GM18507 (cell line): ENCODE results near the gene FCGR2B.

Experiments
- DNase-seq: peaks from one replicate; pipeline ENCODE4 v3.0.0; 2011; ENCODE audit warnings: low read depth; ENCODE audit not compliant: insufficient read length; ENCODE audit errors: extremely low spot score
- FAIRE-seq: peaks from 2 replicates; lab custom pipeline; 2011; peaks lifted over from hg19 to GRCh38; lab: Jason Lieb, UNC

FCGR2B gene

GRCh38 chr1:161725908-161726472 is 63.0 kb downstream of the FCGR2B start:
- no peak for FAIRE-seq
- no peak for DNase-seq

- peak; percentile 72 for DNase-seq
- no peak for FAIRE-seq
Observed at GRCh38 chr1:161726473-161727255, 63.7 kb downstream of the FCGR2B start.

- FAIRE-seq: peak; percentile 57
- no peak for DNase-seq
Observed at GRCh38 chr1:161727256-161727924, 64.4 kb downstream of the FCGR2B start.
